Measurements from ENCODE around the gene PCCA. TPM values are rescaled to one million over a fixed set of nuclear protein-coding genes. Genes with fewer than 3 reads are reported as not detected.

PCCA gene
- total RNA-seq, 4 donors from 2014 or later: 24.8 to 122 (median 53.0) TPM

- no peaks in the 10 kb centered on the region for H3K27me3 ChIP-seq
- no peak overlapping the region for H3K4me3 ChIP-seq
- DNase-seq: no peak
- no peaks in the 10 kb centered on the region for H3K9me3 ChIP-seq
- no peaks in the 10 kb centered on the region for H3K4me1 ChIP-seq
- no peak for TF ChIP-seq CTCF (IDR thresholded peaks at IDR 0.05)
- H3K36me3 ChIP-seq: no peaks in the 10 kb centered on the region
- intact Hi-C loops (cut with DNase I; ENCODE audit: low total_unique reads): no loop called here
- H3K27ac ChIP-seq: no peak overlapping the region
These were observed 350.5 kb downstream of the PCCA start for GRCh38 chr13:100439247-100439970.

GRCh38 chr13:100440751-100441425, 352.0 kb downstream of the PCCA start:
- TF ChIP-seq CTCF (IDR thresholded peaks at IDR 0.05): no peak
- no peak for TF ChIP-seq POLR2A (IDR thresholded peaks at IDR 0.05)
- H3K27me3 ChIP-seq: no peaks in the 10 kb centered on the region
- no peak for DNase-seq
- H3K27ac ChIP-seq: no peak overlapping the region
- no peaks in the 10 kb centered on the region for H3K4me1 ChIP-seq
- no peak overlapping the region for H3K4me3 ChIP-seq
- no peaks in the 10 kb centered on the region for H3K36me3 ChIP-seq
- intact Hi-C loops (cut with DNase I; ENCODE audit: low total_unique reads): no loop called here
- no peaks in the 10 kb centered on the region for H3K9me3 ChIP-seq

- H3K36me3 ChIP-seq: no peaks in the 10 kb centered on the region
- no peak for DNase-seq
- no peak overlapping the region for H3K27ac ChIP-seq
- TF ChIP-seq POLR2A (IDR thresholded peaks at IDR 0.05) (no peak), CTCF (IDR thresholded peaks at IDR 0.05) (no peak)
- no peaks in the 10 kb centered on the region for H3K4me1 ChIP-seq
- no peaks in the 10 kb centered on the region for H3K27me3 ChIP-seq
- H3K9me3 ChIP-seq: no peaks in the 10 kb centered on the region
- no peak overlapping the region for H3K4me3 ChIP-seq
- intact Hi-C loops (cut with DNase I; ENCODE audit: low total_unique reads): no loop called here
These were observed 353.4 kb downstream of the PCCA start for GRCh38 chr13:100442095-100442832.

DNA sequence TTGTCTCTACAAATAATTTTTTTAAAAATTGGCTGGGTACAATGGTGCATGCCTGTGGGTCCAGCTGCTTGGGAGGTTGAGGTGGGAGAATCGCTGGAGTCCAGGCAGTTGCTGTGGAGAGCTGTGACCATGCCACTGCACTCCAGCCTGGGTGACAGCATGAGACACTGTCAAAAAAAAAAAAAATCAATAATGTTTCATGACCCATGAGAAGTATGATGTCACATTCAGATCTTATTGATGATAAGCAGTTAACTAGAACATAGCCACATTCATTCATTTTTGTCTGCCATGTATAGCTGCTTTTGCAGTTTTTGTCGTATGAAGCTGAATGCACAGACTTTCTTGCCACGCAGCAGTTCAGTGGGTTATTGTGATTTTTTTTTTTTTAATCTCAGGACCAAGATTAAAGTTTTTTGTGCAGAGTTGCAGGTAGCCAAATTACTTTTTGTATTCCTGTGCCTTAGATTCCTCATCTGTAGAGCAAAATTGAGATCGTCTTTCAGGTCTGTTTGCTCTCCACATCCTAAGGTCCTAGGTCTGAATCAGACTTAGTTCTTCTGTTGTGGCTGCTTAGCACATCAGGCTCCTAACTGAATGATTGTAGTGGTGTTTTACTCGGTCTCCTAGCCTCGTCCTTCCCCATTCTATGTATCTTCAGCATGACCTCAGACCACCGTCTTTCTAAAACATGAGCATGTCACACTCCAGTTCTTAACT, 354.5 kb downstream of the PCCA start:
- no peak overlapping the region for H3K4me3 ChIP-seq
- no peaks in the 10 kb centered on the region for H3K4me1 ChIP-seq
- no peak overlapping the region for H3K27ac ChIP-seq
- H3K9me3 ChIP-seq: no peaks in the 10 kb centered on the region
- TF ChIP-seq CTCF (IDR thresholded peaks at IDR 0.05) (no peak), POLR2A (IDR thresholded peaks at IDR 0.05) (no peak)
- no peaks in the 10 kb centered on the region for H3K27me3 ChIP-seq
- intact Hi-C loops (cut with DNase I; ENCODE audit: low total_unique reads): no loop called here
- no peak for DNase-seq
- no peaks in the 10 kb centered on the region for H3K36me3 ChIP-seq
